DOHH2 (cell line): ENCODE measurements around the gene COL2A1.

Experiments used
- CTCF ChIP-seq: fragments of 200-600 bp; sonication (generic); IDR thresholded peaks from one replicate; pipeline ENCODE4 v1.5.1; 2014; ENCODE audit warnings: antibody characterized with exemption, mild to moderate bottlenecking, low read depth, low read length; ENCODE audit not compliant: poor library complexity, severe bottlenecking
- EZH2phosphoT487 ChIP-seq: fragments of 200-600 bp; sonication (generic); IDR thresholded peaks from 2 replicates; pipeline ENCODE4 v1.6.1; 2017; ENCODE audit warnings: borderline replicate concordance, mild to moderate bottlenecking, antibody characterized with exemption, low read length, moderate library complexity, mixed read lengths

- TF ChIP-seq CTCF (no peak), EZH2phosphoT487 (no peak)
These were observed 11.7 kb upstream of the COL2A1 start for GRCh38 chr12:48015954-48016353.
